GM18508 (cell line): Measurements from ENCODE around the gene IRS4.

Experiments
- ATAC-seq: cut with Tn5 transposase; IDR thresholded peaks from one replicate; pipeline ENCODE4 v1.9.1; 2021; ENCODE audit warnings: moderate number of reproducible peaks; ENCODE audit not compliant: insufficient read depth, unreplicated experiment

Gene IRS4

DNA sequence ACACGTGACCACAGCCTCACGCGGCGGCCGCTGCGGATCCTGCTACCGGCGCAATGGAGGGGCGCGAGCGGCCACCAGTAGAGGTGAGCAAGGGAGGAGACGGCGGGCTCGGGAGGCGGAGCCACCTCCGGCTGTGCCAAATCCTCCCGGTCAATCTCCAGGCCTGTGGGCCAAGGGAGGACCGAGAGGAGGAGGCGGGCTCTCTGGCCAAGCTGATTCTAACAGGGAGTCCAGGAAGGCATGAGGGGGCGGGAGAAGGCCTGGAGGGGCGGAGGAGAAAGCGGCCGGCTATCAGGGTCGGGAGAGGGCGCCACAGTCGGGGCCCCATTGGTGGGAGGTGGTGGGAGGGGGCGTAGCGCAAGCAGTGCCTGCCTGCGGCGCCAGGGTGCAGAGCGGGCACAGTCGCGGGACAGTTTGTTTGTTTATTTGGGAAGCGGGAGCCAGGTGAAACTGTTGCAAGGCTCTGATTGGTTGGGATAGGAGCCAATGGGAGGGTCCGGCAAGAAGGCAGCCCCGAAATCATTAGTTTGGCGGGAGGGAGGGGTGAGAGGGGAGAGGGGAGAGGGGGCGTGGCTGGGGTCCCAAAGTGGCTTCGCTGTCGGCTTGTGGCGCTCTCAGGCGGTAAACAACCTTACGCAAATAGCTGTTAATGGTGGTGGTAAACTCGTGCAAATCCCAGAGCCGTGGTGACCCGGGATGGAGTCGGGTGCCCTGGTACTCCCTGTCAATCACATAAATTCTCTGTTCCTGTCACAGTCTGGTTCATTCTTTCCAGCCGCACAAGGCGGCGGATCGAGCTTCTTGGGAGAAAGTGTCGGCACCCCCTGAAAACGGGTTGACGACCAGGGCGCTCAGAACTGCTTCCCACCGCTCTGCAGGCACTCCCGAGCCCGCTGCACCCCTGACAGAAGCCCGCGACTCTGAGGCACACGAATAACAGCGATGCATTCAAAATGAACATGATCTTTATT, at the start of gene IRS4:
IRS4 (minus strand) TSS at position 55 of the 971 bp plus-strand sequence.
- no peak for ATAC-seq

DNA sequence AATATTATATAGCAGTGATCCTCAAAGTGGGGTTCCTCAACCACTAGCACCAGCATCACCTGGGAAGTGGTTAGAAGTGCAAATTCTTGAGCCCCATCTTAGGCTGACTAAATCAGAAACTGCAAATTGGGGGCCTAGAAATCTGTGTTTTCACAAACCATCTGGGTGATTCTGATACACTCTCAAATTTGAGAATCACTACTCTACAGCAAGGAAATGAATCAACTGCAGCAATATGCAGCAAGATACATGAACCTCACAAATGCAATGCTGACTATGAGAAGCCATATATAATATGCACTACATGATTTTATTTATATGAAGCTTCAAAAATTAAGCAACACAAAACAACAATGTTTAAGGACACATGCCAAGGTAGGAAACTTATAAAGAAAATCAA, 36.2 kb upstream of the IRS4 start:
- ATAC-seq: no peak

DNA sequence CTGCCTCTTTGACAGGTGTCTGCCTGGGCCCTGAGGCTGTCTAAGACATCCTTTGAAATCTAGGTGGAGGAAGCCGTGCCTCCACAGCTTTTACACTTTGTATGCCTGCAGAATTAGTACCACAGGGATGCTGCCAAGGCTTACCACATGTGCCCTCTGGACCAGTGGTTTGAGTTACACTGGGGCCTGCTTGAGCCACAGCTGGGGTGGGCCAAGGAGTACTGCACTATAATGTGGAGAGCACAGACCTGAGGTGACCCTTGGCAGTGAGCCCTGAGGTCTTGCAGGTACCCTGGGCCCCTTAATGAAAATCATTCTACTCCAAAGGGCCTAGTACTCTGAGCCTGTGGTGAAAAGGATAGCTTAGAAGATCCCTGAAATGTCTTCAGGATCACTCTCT, 27.2 kb upstream of the IRS4 start:
- no peak for ATAC-seq

DNA sequence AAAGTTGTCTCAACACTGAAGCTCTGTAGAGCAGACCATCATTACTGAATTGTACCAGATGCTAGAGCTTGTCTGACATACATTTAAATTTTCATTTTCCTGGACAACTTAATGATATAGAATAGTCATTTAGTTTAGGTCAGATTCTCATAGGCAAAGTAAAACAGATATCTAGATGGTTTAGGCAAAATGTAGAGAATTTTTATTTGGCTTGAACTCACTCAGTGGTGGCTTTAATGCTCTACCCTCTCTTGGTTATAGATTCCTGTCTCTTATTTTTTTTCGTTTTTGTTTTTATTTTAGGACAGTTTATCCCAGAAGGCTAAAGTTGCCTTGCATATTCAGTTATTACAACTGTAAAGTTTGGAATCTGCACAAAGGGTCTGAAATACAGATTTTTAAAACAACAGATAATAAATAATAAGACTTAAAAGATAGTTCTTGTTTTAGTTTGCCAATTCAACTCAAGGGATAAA, 4.0 kb upstream of the IRS4 start:
- ATAC-seq: no peak

DNA sequence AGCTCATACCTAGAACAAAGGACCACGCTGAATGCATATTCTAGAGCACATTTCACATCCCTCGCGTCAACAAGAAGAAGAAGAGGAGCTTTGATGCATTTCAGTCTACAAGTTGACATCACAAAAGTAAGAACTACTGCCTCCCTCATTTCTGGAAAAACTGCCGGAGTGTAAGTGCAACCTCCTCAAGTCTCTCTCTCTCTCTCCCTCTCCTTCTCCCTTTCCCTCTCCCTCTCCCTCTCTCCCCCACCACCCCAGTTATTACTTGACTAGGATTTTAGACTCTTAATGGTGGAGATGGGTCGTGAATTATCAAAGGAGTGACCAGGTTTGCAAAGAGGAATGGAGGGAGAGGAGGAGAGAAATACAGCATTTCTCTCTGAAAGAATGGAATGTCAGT, 1.4 kb upstream of the IRS4 start:
- ATAC-seq: no peak

DNA sequence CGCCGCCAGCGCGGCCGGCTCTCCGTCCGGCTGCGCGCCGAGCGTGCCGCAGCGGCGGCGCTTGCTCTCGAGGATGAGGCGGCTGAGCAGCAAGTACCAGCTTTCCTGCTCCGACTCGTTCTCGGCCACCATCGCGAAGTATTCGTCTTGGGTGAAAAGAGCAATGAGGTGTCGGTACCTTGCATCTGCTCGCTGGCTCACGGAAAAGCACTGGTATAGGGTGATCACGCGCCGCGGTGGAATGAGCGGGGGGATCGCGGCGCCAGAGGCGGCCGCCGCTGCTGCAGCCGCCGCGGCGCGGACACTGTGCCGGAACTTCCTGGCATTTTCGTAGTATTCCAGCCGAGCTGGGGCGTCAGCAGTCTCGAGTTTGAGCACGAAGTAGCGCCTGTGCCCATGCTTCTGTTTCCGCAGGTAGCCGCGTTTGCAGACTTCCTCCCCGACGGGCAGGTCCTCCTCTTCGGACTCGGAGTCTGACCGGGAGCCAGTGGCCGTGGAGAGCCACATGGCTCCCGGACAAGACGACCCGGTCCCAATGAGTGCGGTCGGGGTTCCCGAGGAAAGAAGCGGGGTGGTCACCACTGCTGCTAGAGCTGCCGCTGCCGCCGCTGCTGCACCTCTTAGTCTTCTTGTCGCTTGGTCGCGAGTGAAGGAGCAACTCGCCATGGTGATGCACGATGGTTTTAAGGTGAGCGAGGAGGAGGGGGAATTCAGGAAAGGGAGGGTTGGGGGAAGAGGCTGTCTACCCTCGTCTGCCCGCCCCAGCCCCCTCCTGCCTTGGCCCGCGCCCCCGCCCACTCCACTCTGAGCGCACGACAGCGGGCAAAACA, 469 bp downstream of the IRS4 start:
- no peak for ATAC-seq

DNA sequence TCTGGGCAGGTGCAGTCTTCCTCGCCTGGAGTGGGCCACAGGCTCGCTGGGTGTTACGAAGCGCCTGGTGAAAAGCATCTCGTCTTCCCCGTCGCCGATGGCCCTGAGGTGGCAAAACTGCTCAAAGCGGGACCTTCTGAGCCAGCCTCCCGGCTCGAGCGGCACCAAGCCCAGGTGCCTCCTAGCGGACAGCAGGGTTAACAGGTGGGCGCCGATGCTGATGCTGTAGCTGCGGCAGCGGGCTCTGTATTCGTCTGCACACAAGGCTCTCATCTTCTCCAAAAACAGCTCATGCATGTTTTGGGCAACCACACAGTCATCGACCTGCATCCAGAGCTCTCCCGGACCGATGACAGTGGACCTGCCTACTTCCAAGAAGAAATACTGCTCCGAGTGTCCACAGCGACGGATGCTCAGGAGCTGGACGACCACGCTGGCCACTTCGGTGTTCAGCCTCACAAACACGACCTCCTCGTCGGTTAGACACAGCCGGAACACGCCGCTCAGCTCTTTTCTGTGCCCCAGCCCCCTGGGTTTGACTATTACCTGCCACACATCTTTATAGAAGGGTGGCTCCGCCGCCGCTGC, 1.2 kb downstream of the IRS4 start:
- ATAC-seq: no peak

DNA sequence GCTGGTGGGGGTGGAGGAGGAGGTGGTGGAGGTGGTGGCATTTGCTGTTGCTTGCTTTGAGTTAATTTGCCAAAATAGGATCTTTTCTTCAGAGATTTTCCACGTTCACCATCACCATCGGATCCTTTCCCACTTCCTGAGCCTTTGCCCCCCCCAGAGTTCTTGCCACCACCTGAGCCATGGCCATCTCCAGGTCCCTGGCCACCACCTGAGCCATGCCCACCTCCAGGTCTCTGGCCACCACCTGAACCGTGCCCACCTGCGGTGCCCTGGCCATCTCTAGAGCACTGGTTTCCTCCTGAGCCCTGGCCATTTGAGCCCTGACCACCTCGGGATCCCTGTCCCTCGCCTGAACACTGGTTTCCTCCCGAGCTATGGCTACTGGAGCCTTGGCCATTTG, 1.9 kb downstream of the IRS4 start:
- ATAC-seq: no peak

DNA sequence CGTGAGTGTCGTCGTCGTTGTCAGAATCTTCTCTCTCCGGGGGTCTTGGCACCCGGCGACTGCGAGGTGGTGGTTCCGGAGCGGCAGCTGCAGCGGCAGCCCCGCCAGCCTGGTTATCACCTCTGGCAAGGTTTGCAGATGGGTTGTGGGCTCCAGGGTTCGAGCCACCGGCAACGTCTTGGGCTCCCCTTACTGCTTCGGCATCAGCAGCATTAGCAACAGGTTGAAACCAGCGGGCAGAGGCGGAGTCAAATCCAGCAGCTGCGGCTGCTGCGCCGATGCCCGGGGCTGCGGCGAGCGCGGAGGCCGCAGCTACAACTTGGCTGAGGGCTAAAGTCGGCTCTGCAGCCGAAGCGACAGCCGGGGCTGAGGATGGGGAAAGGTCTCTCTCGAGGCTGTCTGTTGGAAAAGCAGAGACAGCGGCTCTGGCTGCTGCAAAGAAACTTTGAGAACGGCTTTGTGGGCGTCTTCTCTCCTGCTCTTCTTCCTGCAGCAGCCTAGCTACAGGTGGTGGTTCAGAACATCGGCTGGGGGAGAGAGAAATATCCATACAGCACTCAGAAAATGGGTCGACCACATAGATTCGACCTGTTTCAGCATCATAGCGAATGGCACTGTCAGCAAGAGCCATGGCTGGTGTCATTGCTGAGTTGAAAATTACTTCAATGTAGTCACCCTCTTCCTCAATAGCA, 3.6 kb downstream of the IRS4 start:
- ATAC-seq: no peak

DNA sequence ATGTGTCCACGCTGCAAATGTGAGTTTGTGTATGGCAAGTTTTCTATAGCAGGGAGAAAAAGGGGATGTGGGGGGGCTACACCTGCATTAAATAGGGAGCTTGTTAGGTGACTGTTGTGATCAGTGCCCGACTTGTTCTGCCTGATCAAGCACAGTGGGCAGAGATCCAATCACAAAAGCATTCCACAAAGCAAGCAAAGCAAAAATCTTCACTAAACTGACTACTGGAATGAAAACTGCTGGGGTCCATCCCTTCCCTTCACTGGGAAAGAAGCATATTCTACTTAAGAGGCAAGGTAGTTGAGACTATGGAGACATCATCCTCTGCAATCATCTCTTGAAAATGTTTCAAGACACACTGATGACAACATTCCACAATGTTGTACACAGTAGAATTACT, 5.2 kb downstream of the IRS4 start:
- ATAC-seq: no peak

DNA sequence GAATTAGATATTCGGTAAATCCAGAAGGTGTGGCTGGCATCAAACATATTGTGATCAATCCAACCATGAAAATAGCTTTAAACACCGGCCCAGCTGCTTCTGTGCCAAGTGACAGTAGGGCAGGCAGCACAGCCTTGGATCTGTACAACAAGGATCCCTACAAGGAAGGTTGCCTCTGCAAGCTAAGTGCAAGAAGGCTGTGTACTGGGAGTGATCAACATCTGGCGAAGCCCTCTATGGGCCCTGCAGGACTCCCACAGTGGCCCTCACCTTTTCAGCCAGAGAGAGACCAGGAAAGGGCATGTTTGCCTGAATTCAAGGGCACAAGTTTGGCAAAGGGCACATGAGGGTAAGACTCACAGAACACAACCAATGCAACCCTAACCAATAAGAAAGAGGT, 9.6 kb downstream of the IRS4 start:
- no peak for ATAC-seq

DNA sequence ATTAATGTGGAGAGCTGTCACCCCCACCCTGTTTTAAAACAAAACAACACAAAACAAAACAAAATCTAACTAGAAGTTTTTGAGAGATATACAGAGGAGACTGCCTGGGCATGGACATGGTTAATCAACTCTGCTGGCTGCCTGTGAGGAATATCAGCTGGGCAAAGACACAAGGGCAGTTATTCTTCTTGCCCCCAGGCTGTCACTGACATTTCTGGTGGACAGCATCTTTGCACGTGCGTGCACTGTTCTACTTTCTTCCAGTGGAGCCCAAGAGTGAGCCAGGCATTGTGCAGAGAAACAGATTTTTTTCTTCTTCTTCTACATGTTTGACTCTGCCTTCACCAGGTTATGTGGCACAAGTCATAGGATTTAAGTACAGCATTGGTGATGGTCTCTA, 13.8 kb downstream of the IRS4 start:
- ATAC-seq: no peak

DNA sequence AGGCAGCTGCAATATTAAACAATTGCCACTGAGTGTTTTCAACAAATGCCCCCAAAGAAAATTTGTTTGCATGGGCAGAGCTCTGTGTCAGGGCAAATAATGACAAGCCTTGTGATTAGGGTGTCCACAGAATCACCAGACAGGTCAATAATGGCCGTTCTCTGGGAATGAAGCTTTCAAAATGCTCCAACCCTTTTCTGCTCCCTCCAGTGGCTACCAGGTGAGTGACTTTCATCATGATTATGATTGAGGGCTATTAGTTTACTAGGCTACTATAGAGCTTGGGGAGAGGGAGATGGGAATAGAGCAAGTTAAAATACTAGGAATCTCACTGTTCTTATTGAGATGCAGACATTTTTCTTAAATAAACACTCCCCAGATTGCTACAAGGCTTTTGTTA, 23.5 kb downstream of the IRS4 start:
- no peak for ATAC-seq

DNA sequence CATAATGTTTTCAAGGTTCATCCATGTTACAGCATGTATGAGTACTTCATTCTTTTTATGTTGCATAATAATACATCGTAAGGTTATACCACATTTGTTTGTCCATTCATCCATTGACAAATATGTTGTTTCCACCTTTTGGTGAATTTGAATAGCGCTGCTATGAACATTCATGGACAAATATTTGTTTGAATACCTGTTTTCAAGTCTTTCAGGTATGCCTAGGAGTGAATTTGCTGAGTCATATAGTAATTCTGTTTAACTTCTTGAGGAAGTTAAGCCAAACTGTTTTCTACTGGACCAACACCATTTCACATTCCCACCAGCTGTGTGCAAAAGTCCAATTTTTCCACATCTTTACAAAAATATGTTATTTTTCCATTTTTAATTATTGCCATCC, 31.5 kb downstream of the IRS4 start:
- ATAC-seq: no peak

DNA sequence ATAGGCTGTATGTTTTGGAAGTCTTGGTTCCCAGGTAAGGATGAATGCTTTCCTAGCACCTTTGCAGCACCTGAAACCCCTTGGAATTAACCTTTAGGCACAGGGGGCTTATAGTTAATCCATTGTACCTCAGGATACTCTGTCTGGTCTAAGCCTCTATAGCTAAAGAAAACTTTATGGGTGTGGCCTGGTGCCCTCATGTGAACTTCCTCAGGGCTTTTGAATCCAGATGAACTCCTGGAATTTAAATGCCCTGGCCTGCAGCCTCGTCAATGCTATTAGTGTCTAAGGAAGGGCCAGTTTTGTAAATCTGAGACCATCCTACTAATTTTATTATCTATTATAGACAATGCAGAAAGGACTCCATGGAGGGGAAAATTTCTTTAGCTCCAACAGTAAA, 33.8 kb downstream of the IRS4 start:
- ATAC-seq: no peak

DNA sequence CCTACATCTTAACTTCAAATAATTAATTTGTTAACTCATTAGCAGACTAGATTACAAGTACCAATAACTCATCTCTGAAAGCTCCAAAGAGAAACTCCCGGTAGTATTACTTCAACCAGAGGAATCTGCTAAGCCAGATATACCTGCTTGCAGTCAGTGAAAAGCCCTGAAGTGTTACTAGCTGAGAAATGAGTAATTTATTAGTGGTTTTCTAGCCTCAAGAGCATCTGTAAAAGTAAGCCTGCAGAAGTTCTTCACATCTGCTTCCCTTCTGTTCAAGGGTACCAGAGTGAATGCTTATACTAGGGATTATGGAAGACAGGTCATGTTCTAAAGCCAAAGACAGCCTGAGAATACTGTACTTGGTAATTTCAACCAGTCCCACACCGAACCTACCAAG, 34.7 kb downstream of the IRS4 start:
- no peak for ATAC-seq

DNA sequence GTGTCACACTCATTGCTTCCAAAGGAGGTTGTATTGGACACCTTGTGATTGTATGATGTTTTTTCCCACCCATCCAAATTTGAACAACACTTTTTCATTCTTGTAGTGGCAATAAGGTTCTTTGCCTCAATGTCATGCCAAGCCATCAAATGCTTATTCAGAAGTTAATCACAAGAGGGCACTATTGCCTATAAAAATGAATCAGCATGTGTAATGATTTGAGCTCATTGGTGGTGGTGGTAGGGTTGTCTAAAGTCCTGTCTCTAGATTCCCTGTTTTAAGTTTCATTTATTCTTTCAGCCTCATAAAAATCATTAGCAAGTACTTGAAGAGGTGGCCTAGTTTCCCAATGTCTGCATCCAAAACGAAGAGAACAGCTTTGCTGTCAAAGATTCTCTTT, 37.0 kb downstream of the IRS4 start:
- no peak for ATAC-seq

DNA sequence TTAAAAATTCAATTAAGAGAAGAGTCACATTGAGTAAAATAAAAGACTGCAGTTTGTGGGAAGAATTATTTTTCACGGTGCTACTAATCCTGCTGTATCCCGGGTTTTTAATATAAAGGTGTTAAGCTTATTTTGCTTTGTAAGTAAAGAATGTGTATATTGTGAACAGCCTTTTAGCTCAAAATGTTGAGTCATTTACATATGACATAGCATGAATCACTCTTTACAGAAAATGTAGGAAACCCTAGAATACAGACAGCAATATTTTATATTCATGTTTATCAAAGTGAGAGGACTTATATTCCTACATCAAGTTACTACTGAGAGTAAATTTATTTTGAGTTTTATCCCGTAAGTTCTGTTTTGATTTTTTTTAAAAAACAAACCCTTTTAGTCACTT, 39.7 kb downstream of the IRS4 start:
- no peak for ATAC-seq
